HG03342 (cell line): ENCODE measurements around the gene FBXW8.

ENCODE experiments used
- ATAC-seq: cut with Tn5 transposase; IDR thresholded peaks from one replicate; pipeline ENCODE4 v1.9.1; 2021; ENCODE audit warnings: mild to moderate bottlenecking, moderate library complexity; ENCODE audit not compliant: unreplicated experiment

The FBXW8 gene, protein sequence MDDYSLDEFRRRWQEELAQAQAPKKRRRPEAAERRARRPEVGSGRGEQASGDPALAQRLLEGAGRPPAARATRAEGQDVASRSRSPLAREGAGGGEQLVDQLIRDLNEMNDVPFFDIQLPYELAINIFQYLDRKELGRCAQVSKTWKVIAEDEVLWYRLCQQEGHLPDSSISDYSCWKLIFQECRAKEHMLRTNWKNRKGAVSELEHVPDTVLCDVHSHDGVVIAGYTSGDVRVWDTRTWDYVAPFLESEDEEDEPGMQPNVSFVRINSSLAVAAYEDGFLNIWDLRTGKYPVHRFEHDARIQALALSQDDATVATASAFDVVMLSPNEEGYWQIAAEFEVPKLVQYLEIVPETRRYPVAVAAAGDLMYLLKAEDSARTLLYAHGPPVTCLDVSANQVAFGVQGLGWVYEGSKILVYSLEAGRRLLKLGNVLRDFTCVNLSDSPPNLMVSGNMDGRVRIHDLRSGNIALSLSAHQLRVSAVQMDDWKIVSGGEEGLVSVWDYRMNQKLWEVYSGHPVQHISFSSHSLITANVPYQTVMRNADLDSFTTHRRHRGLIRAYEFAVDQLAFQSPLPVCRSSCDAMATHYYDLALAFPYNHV

DNA sequence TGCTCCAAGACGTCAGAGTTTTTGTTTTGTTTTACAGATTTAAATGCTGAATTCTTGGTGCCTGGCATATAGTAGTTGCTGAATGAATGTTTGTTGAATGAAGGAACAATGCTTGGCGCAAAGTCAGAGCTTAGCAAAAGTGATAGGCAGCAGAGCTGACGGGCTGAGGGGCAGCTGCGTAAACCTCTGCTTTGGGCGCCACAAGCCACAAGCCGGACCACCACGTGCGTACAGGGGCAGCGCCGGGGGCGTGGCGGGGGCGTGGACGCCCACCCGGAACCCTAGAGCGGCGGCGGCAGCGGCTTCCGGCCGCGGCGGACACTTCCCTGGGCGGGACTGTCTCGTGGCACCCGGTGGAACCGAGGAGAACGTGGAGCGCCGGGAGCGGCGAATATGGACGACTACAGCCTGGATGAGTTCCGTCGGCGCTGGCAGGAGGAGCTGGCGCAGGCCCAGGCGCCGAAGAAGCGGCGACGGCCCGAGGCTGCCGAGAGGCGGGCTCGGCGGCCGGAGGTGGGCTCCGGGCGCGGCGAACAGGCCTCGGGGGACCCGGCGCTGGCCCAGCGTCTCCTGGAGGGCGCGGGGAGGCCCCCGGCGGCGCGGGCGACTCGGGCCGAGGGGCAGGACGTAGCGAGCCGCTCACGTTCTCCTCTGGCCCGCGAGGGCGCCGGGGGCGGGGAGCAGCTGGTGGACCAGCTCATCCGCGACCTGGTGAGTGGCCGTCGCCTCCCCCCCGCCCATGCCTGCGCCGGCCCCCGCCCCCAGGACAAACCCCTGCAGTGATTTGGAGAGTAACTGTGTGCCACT lies at the start of gene FBXW8:
Gene FBXW8, plus strand, starts transcription at position 306 of the 807 bp plus-strand sequence. Its CDS starts 88 bp downstream, at position 394.
- ATAC-seq = peak; percentile 86

DNA sequence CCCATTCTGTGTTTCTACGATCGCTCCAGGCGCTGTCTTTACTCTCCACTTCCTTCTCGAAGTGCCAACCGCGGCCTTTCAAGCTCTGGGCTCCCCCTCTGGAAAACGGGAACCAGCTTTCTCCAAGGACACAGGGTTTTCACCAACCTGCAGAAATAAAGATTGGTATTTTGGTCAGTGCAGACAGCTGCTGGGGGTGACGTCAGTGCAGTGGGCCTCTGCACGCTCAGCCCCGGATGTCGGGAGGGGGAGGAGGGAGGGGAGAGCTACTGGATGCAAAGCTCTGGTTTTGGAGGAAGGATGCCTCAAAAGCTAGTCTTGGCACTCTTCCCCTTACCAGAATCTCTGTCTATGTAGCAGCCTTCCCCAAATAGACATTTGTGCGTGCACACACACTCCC lies 49.4 kb upstream of the FBXW8 start:
- ATAC-seq = peak; percentile 83

DNA sequence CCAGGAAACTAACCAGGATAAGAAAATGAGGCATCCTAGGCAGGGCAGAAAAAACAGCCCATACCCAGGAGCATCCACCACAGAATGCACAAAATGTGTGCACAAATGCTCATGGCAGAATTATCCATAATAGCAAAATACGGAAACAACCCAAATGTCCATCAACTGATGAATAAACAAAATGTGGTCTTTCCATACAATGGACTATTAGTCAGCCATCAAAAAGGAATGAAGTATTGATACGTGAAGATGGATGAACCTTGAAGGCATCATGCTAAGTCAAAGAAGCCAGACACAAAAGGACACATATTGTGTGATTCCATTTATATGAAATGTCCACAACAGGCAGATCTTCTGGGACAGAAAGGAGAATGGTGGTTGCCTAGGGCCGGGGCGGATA lies 48.6 kb upstream of the FBXW8 start:
- ATAC-seq = no peak

DNA sequence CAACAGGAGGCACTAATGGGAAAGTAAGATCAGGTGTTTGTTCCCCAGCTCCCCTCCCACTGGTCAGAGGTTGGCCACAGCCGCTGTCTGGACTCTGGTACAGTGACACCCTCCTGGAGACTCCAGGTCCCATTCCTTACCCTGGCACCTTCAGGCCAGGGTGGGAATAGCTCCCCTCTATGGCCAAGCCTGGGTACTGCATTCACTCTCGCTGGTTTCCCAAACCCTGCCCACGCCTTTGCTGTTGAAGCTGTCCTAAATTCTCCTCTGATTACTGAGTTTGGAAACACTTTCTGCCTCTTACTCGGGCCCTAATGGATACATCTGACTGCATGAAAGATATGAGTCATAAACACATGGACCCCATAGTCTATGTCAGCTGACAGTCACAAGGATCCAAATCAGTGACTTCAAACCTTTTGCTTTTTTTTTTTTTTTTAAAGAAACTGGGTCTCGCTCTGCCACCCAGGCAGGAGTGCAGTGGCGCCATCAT lies 47.4 kb upstream of the FBXW8 start:
- ATAC-seq = no peak

DNA sequence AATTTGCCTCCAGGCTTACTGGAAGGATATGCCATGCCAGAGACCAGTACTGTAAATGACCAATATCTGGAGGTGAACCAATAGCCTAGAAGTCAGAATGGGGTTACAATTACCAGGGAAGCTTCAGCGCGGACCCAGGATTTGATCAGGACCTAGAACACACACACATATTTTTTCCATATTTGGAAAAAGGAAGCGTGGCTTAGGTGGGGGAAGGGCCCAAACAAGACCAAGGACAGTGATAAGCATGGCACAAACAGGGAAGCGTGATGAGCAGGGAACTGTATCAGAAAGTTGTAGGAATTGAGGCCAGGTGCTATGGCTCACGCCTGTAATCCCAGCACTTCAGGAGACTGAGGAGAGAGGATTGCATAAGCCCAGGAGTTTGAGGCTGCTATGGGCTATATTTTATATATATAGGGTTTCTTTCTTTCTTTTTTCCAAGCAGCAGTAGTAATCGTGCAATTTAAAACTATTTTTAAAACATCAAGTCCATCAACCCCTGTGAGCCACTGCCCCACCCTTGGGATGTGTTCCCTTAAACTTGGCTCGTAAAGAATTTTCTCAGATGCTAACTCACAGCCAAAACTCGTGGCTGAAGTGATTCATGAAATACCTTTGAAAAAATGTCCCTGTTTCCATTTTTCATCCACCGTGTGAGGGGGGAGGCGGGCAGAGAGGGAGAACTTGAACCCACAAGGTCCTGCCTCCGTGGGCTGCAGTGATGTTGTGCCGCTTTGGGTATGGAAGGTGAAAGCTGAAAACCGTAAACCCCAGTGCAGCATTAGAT lies 46.2 kb upstream of the FBXW8 start:
- ATAC-seq = no peak

DNA sequence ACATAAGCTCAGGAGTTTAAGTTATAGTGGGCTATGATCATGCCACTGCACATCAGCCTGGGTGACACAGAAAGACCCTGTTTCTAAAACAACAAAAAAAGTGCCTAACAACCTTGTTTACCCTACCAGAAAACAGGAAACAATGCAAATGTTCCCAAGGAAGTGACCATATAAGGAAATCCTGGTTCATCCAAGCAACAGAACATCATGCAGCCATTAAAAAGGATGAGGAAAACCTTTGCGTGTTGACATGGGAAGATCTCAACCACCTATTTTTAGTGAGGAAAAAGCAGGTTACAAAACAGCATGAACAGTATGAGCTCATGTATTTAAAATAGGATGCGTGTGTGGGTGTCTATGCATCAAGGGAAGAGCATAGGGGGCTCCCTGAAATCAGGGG lies 43.2 kb upstream of the FBXW8 start:
- ATAC-seq = no peak

DNA sequence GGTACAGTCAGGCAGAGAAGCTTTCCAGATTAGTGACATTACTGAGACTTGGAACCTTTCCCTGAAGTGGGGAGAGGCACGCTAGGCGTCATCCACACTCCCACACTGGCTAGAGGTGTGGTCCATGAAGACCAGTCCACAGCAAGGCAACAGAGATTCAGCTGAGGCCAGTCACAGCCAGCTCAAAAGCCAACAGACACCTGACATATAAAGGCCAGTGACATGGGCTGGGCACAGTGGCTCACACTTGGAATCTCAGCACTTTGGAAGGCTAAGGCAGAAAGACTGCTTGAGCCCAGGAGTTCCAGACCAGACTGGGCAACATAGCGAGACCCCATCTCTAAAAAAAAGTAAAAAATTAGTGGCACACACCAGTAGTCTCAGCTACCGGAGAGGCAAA lies 40.4 kb upstream of the FBXW8 start:
- ATAC-seq = no peak

DNA sequence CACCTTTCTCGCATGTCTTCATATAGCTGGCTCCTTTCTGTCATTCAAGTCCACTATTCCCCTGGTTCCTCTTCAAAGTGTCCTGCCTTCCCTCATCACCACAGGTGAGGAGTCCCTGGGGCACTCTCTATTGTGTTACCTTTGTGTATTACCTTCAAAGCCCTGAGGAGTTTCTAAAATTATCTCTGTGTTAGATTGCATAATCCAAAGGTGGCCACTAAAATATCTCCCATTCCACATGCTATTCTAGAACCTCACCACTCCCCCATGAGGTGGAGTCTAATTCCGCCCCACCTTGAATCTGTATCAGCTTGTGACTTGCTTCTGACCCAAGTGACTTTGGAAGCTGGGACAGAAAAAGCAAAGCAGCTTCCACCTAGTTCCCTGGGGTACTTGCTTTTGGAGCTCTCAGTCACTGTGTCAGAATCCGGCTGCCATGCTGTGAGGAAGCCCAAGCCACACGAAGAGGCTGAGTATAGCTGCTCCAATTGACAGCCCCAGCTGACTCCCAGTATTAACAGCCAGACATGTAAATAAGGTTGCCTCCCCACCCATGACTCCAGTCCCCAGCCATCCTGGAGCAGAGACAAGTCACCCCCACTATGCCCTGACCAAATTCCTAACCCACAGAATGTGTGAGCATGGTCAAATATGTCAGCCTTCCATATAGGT lies 36.3 kb upstream of the FBXW8 start:
- no peak for ATAC-seq

DNA sequence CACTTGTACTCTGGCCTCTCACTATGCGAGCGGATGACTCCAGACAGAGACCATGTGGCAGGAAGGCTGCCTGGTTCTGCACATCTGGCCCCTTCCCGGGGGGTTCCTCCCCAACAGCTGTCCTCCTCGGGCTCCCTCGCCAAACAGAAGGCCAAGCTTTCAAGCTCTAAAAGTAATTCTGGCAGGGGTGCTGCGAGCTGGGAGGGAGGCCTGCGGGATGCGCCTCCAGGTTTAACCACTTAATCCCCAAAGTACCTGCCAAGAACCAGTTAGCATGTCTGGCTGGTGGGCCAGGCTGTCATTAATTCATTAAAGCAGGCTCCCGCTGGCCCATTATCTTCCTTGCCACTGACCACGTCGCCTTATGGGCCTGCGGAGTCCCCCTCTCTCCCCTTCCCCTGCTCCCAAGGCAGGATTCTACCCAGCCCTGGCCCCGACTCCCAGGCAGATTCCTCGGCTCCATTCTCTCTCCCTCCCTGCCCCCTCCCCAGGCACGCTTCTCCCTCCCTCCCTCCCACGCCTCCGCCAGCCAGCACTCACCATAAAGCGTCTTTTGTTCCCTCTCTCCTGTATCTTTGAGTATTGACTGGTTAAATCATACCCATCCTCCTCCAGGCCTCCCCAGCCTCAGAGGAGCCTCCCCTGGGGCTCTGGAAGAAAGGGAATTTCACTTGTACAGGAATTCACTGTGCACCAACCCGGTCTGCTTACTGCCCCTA lies 34.4 kb upstream of the FBXW8 start:
- no peak for ATAC-seq

DNA sequence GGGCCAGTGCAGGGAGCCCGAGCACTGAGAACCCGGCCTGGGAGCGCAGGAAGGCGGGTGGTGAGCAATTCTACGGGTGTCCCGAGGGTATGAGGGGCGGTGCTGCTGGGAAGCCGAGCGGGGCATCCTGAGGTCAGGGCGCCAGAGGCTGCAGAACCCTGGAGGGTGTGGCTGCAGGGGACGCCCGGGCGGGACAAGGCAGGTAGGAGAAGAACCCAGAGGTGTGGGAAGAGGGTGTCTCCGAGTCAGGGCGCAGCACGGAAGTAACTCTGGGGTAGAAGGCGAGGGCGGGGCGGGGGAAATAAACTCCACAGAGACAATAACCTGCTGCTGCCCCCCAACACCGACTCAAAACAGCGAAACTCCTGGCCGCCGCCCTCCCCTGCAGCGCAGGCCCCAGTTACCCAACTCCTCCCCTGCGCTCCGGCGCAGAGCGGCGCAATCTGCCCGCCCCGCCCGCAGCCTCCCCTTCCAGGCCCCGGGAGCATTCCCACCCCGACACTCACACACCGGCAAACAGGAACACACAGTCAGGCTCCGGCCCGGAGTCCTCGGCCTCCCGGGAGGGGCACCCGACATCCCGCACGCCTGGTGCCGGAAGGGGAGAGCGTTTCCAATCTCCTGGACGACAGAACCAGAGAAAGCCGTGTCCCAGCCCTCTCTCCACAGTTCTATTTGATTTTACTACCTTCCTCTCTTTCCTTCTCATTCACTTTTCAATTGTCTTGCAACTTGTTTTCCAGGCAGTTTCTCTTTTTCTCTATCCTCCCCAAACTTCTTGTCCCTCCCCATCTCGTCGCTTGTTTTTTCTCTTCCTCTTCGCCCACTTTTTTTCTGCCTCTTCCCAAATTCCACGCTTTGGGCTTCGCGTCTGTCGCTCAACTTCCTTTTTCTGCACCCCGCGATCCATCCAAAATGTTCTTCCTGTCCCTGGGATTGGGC lies 31.9 kb upstream of the FBXW8 start:
- ATAC-seq = no peak

DNA sequence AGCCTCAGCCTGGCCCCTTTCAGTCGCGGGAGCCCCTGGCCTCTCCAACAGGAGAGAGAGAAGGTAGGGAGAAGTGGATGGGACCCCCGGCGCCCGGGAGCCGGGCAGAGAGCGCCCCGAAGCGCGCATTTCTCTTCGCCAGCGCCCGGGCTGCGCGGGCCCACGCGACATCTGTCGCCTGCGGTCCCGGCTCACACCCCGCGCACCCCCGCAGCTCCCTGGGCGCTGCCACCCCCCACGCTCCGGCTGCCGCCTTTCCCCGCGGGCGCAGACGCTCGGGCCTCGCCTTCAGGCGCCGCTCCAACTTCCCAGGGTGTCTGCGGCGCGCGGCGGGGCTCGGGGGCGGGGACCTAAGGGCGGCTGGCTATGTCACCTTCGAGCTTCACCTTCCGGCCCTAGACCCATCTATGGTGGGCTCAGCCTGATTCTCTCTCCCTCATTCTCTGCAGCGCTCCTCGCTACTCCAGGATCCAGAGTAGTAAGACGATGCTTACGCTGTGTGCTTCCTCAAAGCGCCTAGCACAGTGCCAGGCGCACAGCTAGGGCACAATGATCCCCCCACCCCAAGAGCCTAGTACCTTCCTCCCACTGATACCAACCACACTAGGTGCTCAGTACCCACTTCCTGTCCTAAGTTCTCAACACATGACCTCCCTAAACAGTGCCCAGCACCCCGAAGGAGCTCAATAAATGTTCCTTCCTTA lies 31.1 kb upstream of the FBXW8 start:
- ATAC-seq = no peak

DNA sequence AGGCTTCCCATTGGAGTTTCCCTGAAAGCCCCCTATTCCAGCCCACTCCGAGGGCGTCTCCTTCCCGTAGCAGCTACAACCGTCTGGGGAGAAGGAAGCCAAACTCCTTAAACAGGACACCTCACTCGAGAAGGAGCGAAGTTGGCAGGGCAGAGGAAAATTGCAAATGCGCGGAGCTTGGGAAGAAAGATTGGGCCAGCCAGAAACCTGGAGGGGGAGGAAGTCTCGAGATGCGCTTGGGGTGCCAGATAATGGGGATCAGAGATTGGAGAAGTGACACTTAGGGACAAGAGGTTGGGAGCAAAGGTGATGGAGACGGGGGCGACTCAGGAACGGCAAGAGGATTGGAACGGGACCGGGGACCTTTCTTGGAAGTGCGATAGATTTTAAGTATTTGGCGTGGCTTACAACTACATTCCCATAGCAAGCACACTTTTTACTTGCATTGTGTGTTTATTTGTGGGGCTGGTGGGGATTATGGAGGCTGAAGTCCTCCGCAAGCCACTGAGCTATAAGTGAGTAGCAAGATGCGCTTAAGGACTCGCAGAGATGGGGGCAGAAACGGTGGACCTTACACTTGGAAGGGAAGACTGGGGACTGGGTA lies 30.4 kb upstream of the FBXW8 start:
- no peak for ATAC-seq

DNA sequence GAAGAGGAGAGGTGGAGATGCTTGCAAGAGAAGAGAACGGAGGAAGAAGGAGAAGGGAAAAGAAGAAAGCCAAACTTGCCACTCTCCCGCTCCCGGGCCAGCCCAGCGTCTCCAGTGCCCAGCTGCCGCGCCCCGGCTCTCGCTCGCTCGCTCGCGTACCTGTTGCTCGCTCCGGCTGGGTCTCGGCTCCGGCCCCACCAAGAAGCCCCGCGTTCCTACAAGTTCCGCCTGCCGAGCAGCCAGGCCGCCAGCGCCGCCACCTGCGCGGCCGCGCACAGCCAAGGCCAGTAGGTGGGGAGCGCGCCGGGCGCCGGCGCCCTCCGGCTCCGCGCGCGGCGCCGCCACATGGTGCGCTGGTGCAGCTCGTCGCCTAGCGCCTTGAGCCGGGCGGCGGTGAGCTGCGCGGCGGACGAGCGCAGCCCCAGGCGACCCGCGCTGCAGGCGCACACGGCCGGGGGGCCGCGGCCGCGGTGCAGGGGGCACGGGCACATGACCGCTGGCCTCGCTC lies 29.9 kb upstream of the FBXW8 start:
- ATAC-seq = no peak

DNA sequence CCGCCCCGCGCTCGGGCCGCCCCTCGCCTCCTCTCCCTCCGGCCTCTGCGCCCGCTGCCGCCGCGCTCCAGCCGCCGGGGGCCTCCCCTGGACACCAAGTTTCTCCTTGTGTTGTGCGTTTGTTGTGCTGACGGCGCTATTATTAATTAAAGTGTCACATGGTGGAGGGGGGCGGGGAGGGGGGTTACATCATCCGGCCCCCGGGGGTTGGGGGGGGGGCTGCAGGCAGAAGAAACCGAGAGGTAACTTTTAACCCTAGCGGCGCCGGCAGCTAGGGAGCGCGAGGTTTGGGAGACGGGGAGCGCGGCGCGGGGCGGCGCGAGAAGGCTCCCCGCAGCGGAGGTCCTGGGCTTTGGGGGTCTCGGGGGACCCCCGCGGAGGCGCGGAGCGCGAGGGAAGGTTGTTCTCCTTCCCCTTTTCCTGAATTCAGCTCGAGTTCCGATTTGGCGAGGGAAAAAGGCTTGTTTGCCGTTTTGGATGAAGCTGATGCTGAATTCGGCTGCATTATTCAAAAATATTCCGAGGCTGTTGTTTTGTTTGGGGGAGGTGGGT lies 29.3 kb upstream of the FBXW8 start, which contains the start of gene HRK:
Gene HRK, minus strand, starts transcription at position 117 of the 552 bp plus-strand sequence. CDS start 134 bp downstream, outside the sequence.
- ATAC-seq = no peak

DNA sequence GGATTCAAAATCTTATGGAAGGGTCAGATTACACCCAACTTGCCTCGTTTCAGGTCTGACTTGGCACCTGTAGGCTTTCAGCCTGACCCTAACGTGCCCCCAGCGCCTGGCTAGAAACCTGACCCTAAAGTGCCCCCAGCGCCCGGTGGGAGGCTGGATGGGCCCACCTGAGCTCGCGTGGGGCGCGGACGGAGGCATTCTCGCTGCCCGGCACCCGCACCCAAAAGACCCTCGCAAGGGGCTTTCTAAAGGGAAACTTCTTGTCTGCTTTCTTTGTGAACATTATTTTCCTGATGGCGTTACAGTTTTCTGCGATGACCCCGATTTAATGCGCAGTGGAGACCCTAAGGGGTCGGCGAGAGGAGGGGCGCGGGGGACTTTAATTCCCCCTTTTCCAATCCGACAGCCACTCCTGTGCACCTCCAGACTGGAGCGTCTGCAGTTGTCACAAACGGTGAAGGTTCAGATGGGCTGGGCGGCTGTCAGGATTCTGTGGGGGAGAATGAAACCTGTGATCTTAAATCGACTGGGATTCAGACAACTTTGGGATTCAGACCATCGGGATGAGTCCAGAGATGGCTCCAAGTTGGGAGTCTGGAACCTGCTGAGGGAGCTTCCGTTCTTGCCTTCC lies 28.8 kb upstream of the FBXW8 start:
- no peak for ATAC-seq

DNA sequence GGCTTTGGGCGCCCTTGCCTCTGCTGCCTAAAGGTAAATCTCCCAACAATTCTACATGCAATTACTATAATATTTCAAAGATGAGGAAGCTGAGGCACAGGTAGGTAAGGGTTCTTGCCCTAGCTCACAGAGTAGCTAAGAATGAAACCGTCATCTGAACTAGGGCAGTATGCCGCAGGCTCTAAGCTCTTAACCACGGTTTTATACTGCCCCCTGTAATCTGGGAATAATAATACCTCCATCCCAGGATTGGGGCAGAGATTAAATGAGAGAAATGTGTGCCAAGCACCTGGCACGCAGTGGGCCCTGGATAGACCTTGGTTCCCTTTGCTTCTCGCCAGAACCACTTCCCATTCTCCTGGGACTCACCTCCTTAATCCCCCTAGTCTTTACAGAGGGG lies 28.0 kb upstream of the FBXW8 start:
- ATAC-seq = no peak
